H1 (cell line): Measurements from ENCODE around the gene DUS4L. TPM values are rescaled to one million over a fixed set of nuclear protein-coding genes. Genes with fewer than 3 reads are reported as not detected.

Source experiments
- CTCF ChIA-PET: fragments of 300-600 bp; sonication (Branson Sonifier 250); formaldehyde crosslinking; loops from one replicate; lab custom pipeline; 2021; ENCODE audit not compliant: partially characterized antibody; lab: Charles Lee
- POLR2A ChIA-PET: fragments of 300-600 bp; sonication (Branson Sonifier 250); formaldehyde crosslinking; loops from one replicate; lab custom pipeline; 2021; ENCODE audit warnings: inconsistent platforms; ENCODE audit not compliant: partially characterized antibody; lab: Charles Lee
- DNase-seq, 2 experiments: peaks; one replicate each; pipeline versions ENCODE4 v3.0.0 to v3.0.0-alpha.2; 2010 to 2022; ENCODE audit warnings: low spot score in 2 of 2, low read depth in 1 of 2, mixed read lengths in 1 of 2
- FAIRE-seq: peaks from 2 replicates; lab custom pipeline; 2011; peaks lifted over from hg19 to GRCh38; lab: Jason Lieb, UNC
- H2AFZ ChIP-seq: 2 replicates; pipeline ENCODE4 v1.8.1; 2012; ENCODE audit warnings: low read length, inconsistent platforms
- H2AK5ac ChIP-seq: 2 replicates; pipeline ENCODE4 v1.6.1; 2013; ENCODE audit warnings: low read depth, low read length
- H2BK120ac ChIP-seq: replicated peaks from 2 replicates; pipeline ENCODE3; 2013; ENCODE audit warnings: low read depth, low read length, inconsistent platforms
- H2BK12ac ChIP-seq: 2 replicates; pipeline ENCODE4 v1.6.1; 2013; ENCODE audit warnings: low read depth, low read length
- H2BK15ac ChIP-seq: 2 replicates; pipeline ENCODE4 v1.6.1; 2013; ENCODE audit warnings: low read length
- H2BK20ac ChIP-seq: 2 replicates; pipeline ENCODE4 v1.6.1; 2013; ENCODE audit warnings: low read length
- H2BK5ac ChIP-seq: 2 replicates; pipeline ENCODE4 v1.6.1; 2013; ENCODE audit warnings: low read depth, low read length
- H3K14ac ChIP-seq: 2 replicates; pipeline ENCODE4 v1.6.1; 2013; ENCODE audit warnings: inconsistent platforms; ENCODE audit not compliant: insufficient read length
- H3K18ac ChIP-seq: 2 replicates; pipeline ENCODE4 v1.6.1; 2013; ENCODE audit warnings: low read length; ENCODE audit errors: extremely low read depth
- H3K23ac ChIP-seq: 2 replicates; pipeline ENCODE4 v1.6.1; 2013; ENCODE audit warnings: inconsistent platforms; ENCODE audit not compliant: insufficient read length
- H3K23me2 ChIP-seq: 2 replicates; pipeline ENCODE4 v1.6.1; 2013; ENCODE audit warnings: low read depth, low read length
- H3K27ac ChIP-seq: 2 replicates; pipeline ENCODE4 v1.6.1; 2011; ENCODE audit warnings: low read depth, low read length, inconsistent platforms
- H3K27me3 ChIP-seq, 4 experiments: replicated peaks in 1 of 4; 1 replicate in 1 of 4; 2 replicates in 3 of 4; pipeline versions ENCODE4 v1.6.1 to v1.8.1; 2011 to 2013; ENCODE audit warnings: low read length in 3 of 4, mild to moderate bottlenecking in 3 of 4, inconsistent platforms in 2 of 4, mixed read lengths in 2 of 4, moderate library complexity in 1 of 4; ENCODE audit not compliant: control insufficient read depth in 3 of 4, insufficient read depth in 3 of 4; ENCODE audit errors: extremely low read depth in 1 of 4
- H3K36me3 ChIP-seq, 4 experiments: 2 replicates each; pipeline versions ENCODE4 v1.6.1 to v1.8.1; 2011 to 2013; ENCODE audit warnings: mild to moderate bottlenecking in 4 of 4, low read length in 3 of 4, moderate library complexity in 2 of 4, control low read depth in 1 of 4, inconsistent platforms in 1 of 4; ENCODE audit not compliant: insufficient read depth in 4 of 4, control insufficient read depth in 2 of 4
- H3K4ac ChIP-seq: replicated peaks from 2 replicates; pipeline ENCODE3; 2013; ENCODE audit warnings: low read length, low read depth, mixed read lengths, inconsistent platforms; ENCODE audit not compliant: insufficient read length
- H3K4me1 ChIP-seq, 4 experiments: replicated peaks in 1 of 4; 1 replicate in 1 of 4; 2 replicates in 3 of 4; pipeline versions ENCODE4 v1.6.1 to v1.8.1; 2011 to 2013; ENCODE audit warnings: low read length in 3 of 4, inconsistent platforms in 2 of 4, mixed read lengths in 1 of 4; ENCODE audit not compliant: insufficient read depth in 4 of 4, control insufficient read depth in 3 of 4
- H3K4me2 ChIP-seq, 2 experiments: 2 replicates each; pipeline versions ENCODE4 v1.6.1 to v1.8.1; 2011 to 2013; ENCODE audit warnings: low read depth in 2 of 2, low read length in 2 of 2, control low read depth in 1 of 2, inconsistent platforms in 1 of 2, mild to moderate bottlenecking in 1 of 2; ENCODE audit not compliant: insufficient read depth in 1 of 2
- H3K4me3 ChIP-seq, 4 experiments: fragments of 200-600, 300-600 bp in 1 of 4; sonication (generic), shearing (Covaris generic), sonication (Bioruptor Twin) in 1 of 4; 2 replicates each; pipeline versions ENCODE4 v1.5.1 to v1.8.1; 2011 to 2016; ENCODE audit warnings: low read length in 4 of 4, low read depth in 3 of 4, control low read depth in 2 of 4, inconsistent platforms in 2 of 4, mild to moderate bottlenecking in 2 of 4, mixed read lengths in 1 of 4, moderate library complexity in 1 of 4; ENCODE audit not compliant: insufficient read depth in 2 of 4; ENCODE audit errors: extremely low read depth in 1 of 4
- H3K56ac ChIP-seq: replicated peaks from 2 replicates; pipeline ENCODE3; 2013; ENCODE audit warnings: low read depth, mild to moderate bottlenecking, mixed read lengths, low read length, inconsistent platforms; ENCODE audit not compliant: insufficient read length
- H3K79me1 ChIP-seq: 2 replicates; pipeline ENCODE4 v1.6.1; 2013; ENCODE audit warnings: low read depth, low read length, control low read depth
- H3K79me2 ChIP-seq, 2 experiments: 2 replicates each; pipeline versions ENCODE4 v1.6.1 to v1.8.1; 2012 to 2013; ENCODE audit warnings: low read length in 2 of 2, mild to moderate bottlenecking in 2 of 2, inconsistent platforms in 1 of 2; ENCODE audit not compliant: insufficient read depth in 2 of 2, control insufficient read depth in 1 of 2
- H3K9ac ChIP-seq, 4 experiments: replicated peaks in 1 of 4; 1 replicate in 1 of 4; 2 replicates in 3 of 4; pipeline versions ENCODE4 v1.6.1 to v1.8.1; 2011 to 2013; ENCODE audit warnings: low read depth in 3 of 4, low read length in 3 of 4, control low read depth in 2 of 4, mild to moderate bottlenecking in 2 of 4, moderate library complexity in 2 of 4, inconsistent platforms in 1 of 4; ENCODE audit errors: extremely low read depth in 1 of 4
- H3K9me3 ChIP-seq, 2 experiments: 2 replicates each; pipeline versions ENCODE4 v1.6.1 to v1.8.1; 2012 to 2013; ENCODE audit warnings: mild to moderate bottlenecking in 2 of 2, moderate library complexity in 2 of 2, control low read depth in 1 of 2, inconsistent platforms in 1 of 2, low read depth in 1 of 2, low read length in 1 of 2, mixed read lengths in 1 of 2; ENCODE audit not compliant: insufficient read depth in 2 of 2
- H4K20me1 ChIP-seq, 2 experiments: replicated peaks in 1 of 2; 2 replicates each; pipeline versions ENCODE3 to v1.8.1; 2011 to 2013; ENCODE audit warnings: inconsistent platforms in 2 of 2, low read length in 2 of 2, mild to moderate bottlenecking in 1 of 2; ENCODE audit not compliant: insufficient read depth in 2 of 2, control insufficient read depth in 1 of 2
- H4K5ac ChIP-seq: 2 replicates; pipeline ENCODE4 v1.6.1; 2013; ENCODE audit warnings: low read length, low read depth, mixed read lengths, inconsistent platforms; ENCODE audit not compliant: insufficient read length
- H4K8ac ChIP-seq: 2 replicates; pipeline ENCODE4 v1.8.0; 2013; ENCODE audit warnings: mild to moderate bottlenecking, moderate library complexity, low read length, inconsistent platforms; ENCODE audit not compliant: insufficient read depth; ENCODE audit errors: extremely low read depth
- H4K91ac ChIP-seq: replicated peaks from 2 replicates; pipeline ENCODE3; 2013; ENCODE audit warnings: low read length, mixed read lengths, inconsistent platforms; ENCODE audit not compliant: insufficient read length
- ASH2L ChIP-seq: fragments of 200-600, 300-600 bp; sonication (generic); IDR thresholded peaks from one replicate; pipeline ENCODE4 v1.7.1; 2017; ENCODE audit warnings: low read length
- CREB1 ChIP-seq: IDR thresholded peaks from 2 replicates; pipeline ENCODE4 v1.6.1; 2012; ENCODE audit warnings: inconsistent platforms
- CTBP2 ChIP-seq: IDR thresholded peaks from 2 replicates; pipeline ENCODE4 v1.7.0; 2011; ENCODE audit warnings: borderline replicate concordance, mild to moderate bottlenecking, moderate library complexity, mixed read lengths, low read length; ENCODE audit not compliant: insufficient read depth, insufficient read length
- KDM1A ChIP-seq: fragments of 200-600, 300-600 bp; sonication (generic); IDR thresholded peaks from 2 replicates; pipeline ENCODE4 v1.7.1; 2016; ENCODE audit warnings: mild to moderate bottlenecking, low read length, borderline replicate concordance
- KDM5A ChIP-seq: fragments of 200-600 bp; IDR thresholded peaks from 2 replicates; pipeline ENCODE4 v1.7.1; 2012; ENCODE audit warnings: mild to moderate bottlenecking, low read length, inconsistent platforms, mixed read lengths
- NANOG ChIP-seq: IDR thresholded peaks from 2 replicates; pipeline ENCODE4 v1.6.1; 2011; ENCODE audit warnings: low read length, low read depth, mild to moderate bottlenecking, inconsistent platforms; ENCODE audit not compliant: insufficient read depth, poor library complexity, severe bottlenecking
- PHF8 ChIP-seq: fragments of 200-600 bp; sonication (generic); conservative IDR thresholded peaks from 2 replicates; pipeline ENCODE4 v1.7.1; 2012; ENCODE audit warnings: low read depth, mild to moderate bottlenecking, inconsistent platforms, low read length, moderate library complexity
- POU5F1 ChIP-seq: IDR thresholded peaks from 2 replicates; pipeline ENCODE4 v1.6.1; 2011; ENCODE audit warnings: low read depth, mild to moderate bottlenecking, low read length, moderate library complexity
- TEAD4 ChIP-seq: IDR thresholded peaks from 2 replicates; pipeline ENCODE4 v1.6.1; 2012; ENCODE audit warnings: low read depth, low read length, inconsistent platforms, mixed read lengths
- WGBS, 2 experiments: shearing (Covaris generic) in 1 of 2; methylation state at CpG; one replicate each; pipeline versions ENCODE4 v1.1.6 to v1.1.7; 2013 to 2015; ENCODE audit warnings: low lambda C conversion rate in 2 of 2, mixed read lengths in 2 of 2, inconsistent platforms in 1 of 2, low coverage in 1 of 2, missing lambda C conversion rate in 1 of 2; ENCODE audit not compliant: insufficient replicate concordance in 2 of 2, insufficient coverage in 1 of 2, insufficient read length in 1 of 2; ENCODE audit errors: extremely low coverage in 1 of 2, missing lambda C conversion rate in 1 of 2; 5-methylcytosine and 5-hydroxymethylcytosine counted together
- polyA plus RNA-seq, 7 experiments: library from polyadenylated mRNA; depleted of rRNA in 3 of 7; stranded (reverse) in 5 of 7; unstranded in 2 of 7; fragments of >200 nt in 5 of 7; fragments of 200-250 nt in 2 of 7; gene quantifications; 1 replicate in 5 of 7; 2 replicates in 1 of 7; 4 replicates in 1 of 7; pipeline versions ENCODE4 v1.2.1 to v1.2.3, GENCODE V29; 2011 to 2013; ENCODE audit warnings: missing spikeins in 2 of 7, mixed read lengths in 2 of 7
- total RNA-seq: library from RNA; stranded (reverse); fragmentation: NEBNext Ultra II Directional; extraction: Animal tissue kit (Norgen Biotek cat#: 25700); gene quantifications from 2 replicates; pipeline ENCODE4 v1.2.1, GENCODE V29; 2021

Gene DUS4L
- total and polyA plus RNA-seq, 2 of the 8 experiments (the other 6 are each of a cell fraction or from before 2014, with no cell fraction given): 6.1 to 11.5 TPM

DNA sequence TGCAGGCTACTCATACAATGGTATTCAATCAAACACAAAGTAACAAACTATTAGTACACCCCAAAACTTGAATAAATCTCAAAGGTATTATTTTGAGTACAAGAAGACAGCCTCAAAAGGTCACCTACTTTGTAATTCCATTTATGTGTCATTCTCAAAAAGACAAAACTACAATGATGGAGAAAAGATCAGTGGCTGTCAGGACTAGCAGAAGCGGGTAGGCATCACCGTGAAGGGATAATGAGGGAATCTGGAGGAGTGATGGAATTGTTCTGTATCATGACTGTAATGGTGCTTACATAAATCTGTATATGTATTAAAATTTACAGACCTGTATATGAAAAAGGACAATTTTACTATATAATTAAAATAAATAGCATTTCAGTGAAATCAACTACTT, 37.1 kb upstream of the DUS4L start:
- H2BK20ac ChIP-seq: no peak overlapping the region
- FAIRE-seq: no peak

More for the DNA sequence above, 37.1 kb upstream of the DUS4L start:
- Histone ChIP-seq H3K4me3 (no peak overlapping the region), H4K5ac (no peak overlapping the region), H3K9me3 (no peaks in the 10 kb centered on the region), H4K8ac (no peak overlapping the region), H4K20me1 (no peaks in the 10 kb centered on the region), H2BK15ac (no peak overlapping the region), H2BK5ac (no peak overlapping the region), H4K91ac (no peak overlapping the region), H3K56ac (no peak overlapping the region), H3K14ac (no peak overlapping the region), H3K4me1 (peaks cover 0 to 4% (median 2%) of the 10 kb centered on the region in 4 experiments; a peak in 4 of 7 replicates), H3K23ac (no peak overlapping the region), H2BK120ac (no peak overlapping the region), H3K9ac (no peak overlapping the region), H2AFZ (no peak overlapping the region), H2AK5ac (no peak overlapping the region), H3K4me2 (no peak overlapping the region), H3K18ac (no peak overlapping the region), H2BK12ac (no peak overlapping the region), H3K27ac (no peak overlapping the region), H3K27me3 (no peaks in the 10 kb centered on the region), H3K23me2 (no peaks in the 10 kb centered on the region), H3K36me3 (peaks cover 0 to 3% (median 0%) of the 10 kb centered on the region in 4 experiments; a peak in 1 of 8 replicates), H3K79me2 (peaks cover 0 to 2% of the 10 kb centered on the region in 2 experiments; a peak in 1 of 4 replicates), H3K4ac (no peak overlapping the region), H3K79me1 (0 out of 2 replicates have a peak, but pooled peaks cover 2% of the 10 kb centered on the region)
- TF ChIP-seq ASH2L (no peak), CREB1 (no peak), NANOG (no peak), PHF8 (no peak), KDM5A (no peak), KDM1A (no peak), TEAD4 (no peak), POU5F1 (no peak), CTBP2 (no peak)
- POLR2A ChIA-PET: interaction anchor here (0.5 kb wide), 1 partner anchor 211 kb away, joined by 3 read pairs; no protein-coding TSS in a partner anchor
- CTCF ChIA-PET: no interaction called here
- WGBS, 2 experiments: 87% methylated on average over 2 of the region's 2 CpGs; no CpG with 5 or more reads in 1 of the 2 experiments
- DNase-seq: no peak
